Breast epithelium (tissue), 3 donors: ENCODE data around the gene STAMBPL1.

Source experiments
- CTCF ChIP-seq, 3 donors: fragments of 450-650 bp; IDR thresholded peaks; one replicate each; pipeline ENCODE4 v1.5.1; 2016 to 2017; ENCODE audit warnings: antibody characterized with exemption in 3 of 3, mild to moderate bottlenecking in 3 of 3, moderate library complexity in 3 of 3
- POLR2AphosphoS5 ChIP-seq, 3 donors: sonication (generic); formaldehyde crosslinking; IDR thresholded peaks; one replicate each; pipeline ENCODE4 v1.6.1; 2017; ENCODE audit warnings: antibody characterized with exemption in 3 of 3

GRCh38 chr10:88949912-88950837 lies 70.1 kb downstream of the STAMBPL1 start:
- no peak for TF ChIP-seq CTCF (IDR thresholded peaks at IDR 0.05)
- TF ChIP-seq POLR2AphosphoS5 (IDR thresholded peaks at IDR 0.05), result no peak
